C4-2B (cell line): ENCODE results near the gene CTNNA2.

Experiments used
- H3K27ac ChIP-seq: fragments of 450-650 bp; 2 replicates; pipeline ENCODE4 v1.5.1; 2017
- CTCF ChIP-seq: fragments of 450-650 bp; conservative IDR thresholded peaks from 2 replicates; pipeline ENCODE4 v1.5.1; 2017; ENCODE audit warnings: mild to moderate bottlenecking
- ZFX ChIP-seq: fragments of 450-650 bp; IDR thresholded peaks from 2 replicates; pipeline ENCODE4 v1.6.1; 2017

The CTNNA2 gene

GRCh38 chr2:79512442-79513401 is at the start of gene CTNNA2:
CTNNA2 (plus strand) TSS chr2:79513051.
- no peak within 1 kb of the TSS for H3K27ac ChIP-seq
- TF ChIP-seq ZFX (no peak), CTCF (no peak)

- no peak overlapping the region for H3K27ac ChIP-seq
- TF ChIP-seq CTCF: no peak
- no peak for TF ChIP-seq ZFX
Observed at GRCh38 chr2:79487399-79487798, 25.5 kb upstream of the CTNNA2 start.

GRCh38 chr2:79511320-79511951 is 1.4 kb upstream of the CTNNA2 start:
- H3K27ac ChIP-seq: no peak overlapping the region
- TF ChIP-seq CTCF: no peak
- no peak for TF ChIP-seq ZFX

- H3K27ac ChIP-seq: no peak overlapping the region
- TF ChIP-seq ZFX (no peak), CTCF (no peak)
Observed at GRCh38 chr2:79513711-79514110, 860 bp downstream of the CTNNA2 start.

GRCh38 chr2:79529636-79530035 is 16.8 kb downstream of the CTNNA2 start:
- no peak for TF ChIP-seq CTCF
- no peak for TF ChIP-seq ZFX
- no peak overlapping the region for H3K27ac ChIP-seq

- TF ChIP-seq CTCF: peak; percentile 49
- TF ChIP-seq ZFX: no peak
- H3K27ac ChIP-seq: no peak overlapping the region
Observed at GRCh38 chr2:79530443-79530842, 17.6 kb downstream of the CTNNA2 start.

- no peak for TF ChIP-seq CTCF
- TF ChIP-seq ZFX: no peak
- H3K27ac ChIP-seq: no peak overlapping the region
Observed at GRCh38 chr2:79547568-79547967, 34.7 kb downstream of the CTNNA2 start.
